Testis (tissue), 3 donors: ENCODE data around the gene SMIM35. TPM values are rescaled to one million over a fixed set of nuclear protein-coding genes. Genes with fewer than 3 reads are reported as not detected.

ENCODE experiments used
- DNase-seq: peaks from one replicate; pipeline ENCODE4 v3.0.0-alpha.2; 2019
- H3K27ac ChIP-seq, 2 donors: fragments of 200-600 bp; sonication (generic); one replicate each; pipeline ENCODE4 v1.5.1; 2019
- H3K27me3 ChIP-seq: fragments of 200-600 bp; sonication (generic); one replicate; pipeline ENCODE4 v1.5.1; 2019
- H3K36me3 ChIP-seq: fragments of 200-600 bp; sonication (generic); one replicate; pipeline ENCODE4 v1.5.1; 2017; ENCODE audit warnings: low read depth; ENCODE audit errors: missing control alignments
- H3K4me1 ChIP-seq: fragments of 200-600 bp; sonication (generic); one replicate; pipeline ENCODE4 v1.5.1; 2019
- H3K4me3 ChIP-seq, 2 donors: fragments of 200-600 bp; sonication (generic); one replicate each; pipeline ENCODE4 v1.5.1; 2017 to 2019
- H3K9me3 ChIP-seq: fragments of 200-600 bp; sonication (generic); one replicate; pipeline ENCODE4 v1.5.1; 2017
- CTCF ChIP-seq, 3 experiments: fragments of 450-650 bp in 2 of 3; fragments of 200-600 bp in 1 of 3; sonication (generic) in 1 of 3; IDR thresholded peaks; one replicate each; pipeline ENCODE4 v1.5.1; 2016 to 2019; ENCODE audit warnings: antibody characterized with exemption in 3 of 3, mild to moderate bottlenecking in 2 of 3, moderate library complexity in 1 of 3
- POLR2A ChIP-seq: fragments of 450-650 bp; IDR thresholded peaks from one replicate; pipeline ENCODE4 v1.6.1; 2017; ENCODE audit warnings: antibody characterized with exemption, mild to moderate bottlenecking, moderate library complexity
- WGBS, 2 donors: methylation state at CpG; one replicate each; pipeline ENCODE4 v1.1.5; 2018; 5-methylcytosine and 5-hydroxymethylcytosine counted together
- intact Hi-C: fragments of 100-400 bp; cut with DNase I; formaldehyde crosslinking; loops from one replicate; pipeline ENCODE4 v1.15.1; 2023; ENCODE audit warnings: low total_unique reads
- polyA plus RNA-seq: library from polyadenylated mRNA; stranded (reverse); fragments of 350-450 nt; fragmentation: Illumina TruSeq; extraction: RNeasy Lipid Tissue Mini Kit (QIAGEN cat#74804); gene quantifications from one replicate; pipeline ENCODE4 v1.2.3, GENCODE V29; 2014; ENCODE audit warnings: low read depth, low replicate concordance; ENCODE audit not compliant: insufficient read depth
- total RNA-seq, 2 donors: library from RNA; depleted of rRNA; stranded (reverse); fragments of >200 nt; gene quantifications; one replicate each; pipeline ENCODE4 v1.2.3, GENCODE V29; 2016

Gene SMIM35
- total and polyA plus RNA-seq, 3 donors from 2014 or later, result 0.17 to 0.19 TPM; not detected in 1

- no peaks in the 10 kb centered on the region for H3K36me3 ChIP-seq
- no peaks in the 10 kb centered on the region for H3K4me1 ChIP-seq
- WGBS, 2 donors, result 82 to 84% methylated on average over 5 to 9 of the region's 9 CpGs
- no peaks in the 10 kb centered on the region for H3K27me3 ChIP-seq
- intact Hi-C loops, result no loop called here
- H3K9me3 ChIP-seq, result no peaks in the 10 kb centered on the region
- no peak for DNase-seq
- no peak overlapping the region for H3K4me3 ChIP-seq
- no peak overlapping the region for H3K27ac ChIP-seq
- no peak for TF ChIP-seq POLR2A
These were observed 31.2 kb upstream of the SMIM35 start for GRCh38 chr11:118117790-118118601.

- H3K4me1 ChIP-seq, result no peaks in the 10 kb centered on the region
These were observed 28.3 kb upstream of the SMIM35 start for GRCh38 chr11:118115048-118115447.

GRCh38 chr11:118114266-118114665 lies 27.5 kb upstream of the SMIM35 start:
- intact Hi-C loops, result no loop called here
- Histone ChIP-seq H3K4me3 (no peak overlapping the region), H3K36me3 (no peaks in the 10 kb centered on the region), H3K27ac (no peak overlapping the region), H3K9me3 (no peaks in the 10 kb centered on the region), H3K27me3 (no peaks in the 10 kb centered on the region), H3K4me1 (no peaks in the 10 kb centered on the region)
- WGBS, 2 donors, result 60 to 89% methylated on average over 1 of the region's 1 CpG
- no peak for DNase-seq
- TF ChIP-seq POLR2A (no peak), CTCF (IDR thresholded peaks at IDR 0.05) (no peak)

More at GRCh38 chr11:118115048-118115447, 28.3 kb upstream of the SMIM35 start:
- Histone ChIP-seq H3K27ac (no peak overlapping the region), H3K4me3 (no peak overlapping the region), H3K36me3 (no peaks in the 10 kb centered on the region), H3K9me3 (no peaks in the 10 kb centered on the region), H3K27me3 (no peaks in the 10 kb centered on the region)
- DNase-seq, result no peak
- WGBS, 2 donors, result 93 to 94% methylated on average over 7 of the region's 7 CpGs
- intact Hi-C loops, result no loop called here
- TF ChIP-seq POLR2A (no peak), CTCF (IDR thresholded peaks at IDR 0.05) (no peak)

- no peaks in the 10 kb centered on the region for H3K27me3 ChIP-seq
- TF ChIP-seq CTCF (IDR thresholded peaks at IDR 0.05), result no peak
- TF ChIP-seq POLR2A, result no peak
- intact Hi-C loops, result no loop called here
- no peak overlapping the region for H3K4me3 ChIP-seq
- H3K4me1 ChIP-seq, result no peaks in the 10 kb centered on the region
- 88 to 89% methylated on average over 10 to 11 of the region's 11 CpGs for WGBS, 2 donors
- no peaks in the 10 kb centered on the region for H3K36me3 ChIP-seq
- no peak for DNase-seq
- H3K9me3 ChIP-seq, result no peaks in the 10 kb centered on the region
- no peak overlapping the region for H3K27ac ChIP-seq
These were observed 26.1 kb upstream of the SMIM35 start for GRCh38 chr11:118112711-118113430.

- Histone ChIP-seq H3K27ac (no peak overlapping the region), H3K4me1 (no peaks in the 10 kb centered on the region), H3K27me3 (no peaks in the 10 kb centered on the region), H3K4me3 (no peak overlapping the region), H3K9me3 (no peaks in the 10 kb centered on the region), H3K36me3 (no peaks in the 10 kb centered on the region)
- WGBS, 2 donors, result 85 to 94% methylated on average over 5 to 6 of the region's 6 CpGs
- TF ChIP-seq CTCF (IDR thresholded peaks at IDR 0.05) (no peak), POLR2A (no peak)
- intact Hi-C loops, result no loop called here
- no peak for DNase-seq
These were observed 24.9 kb upstream of the SMIM35 start for GRCh38 chr11:118111744-118112035.
